Activated T-cell treated with anti-CD3 and anti-CD28 coated beads, Interleukin-2, amount 50 U/mL, for 72 hours (primary cell): Measurements from ENCODE around the gene ELL. TPM values are rescaled to one million over a fixed set of nuclear protein-coding genes. Genes with fewer than 3 reads are reported as not detected.
A peak's percentile ranks its signal among the peaks of the same experiment; 100 is the strongest.

ENCODE experiments used
- ATAC-seq, 2 donors: fragments of 150-1000 bp; cut with Tn5 transposase; replicated peaks in 1 of 2; 2 replicates each; pipeline ENCODE4 v1.10.0; 2021; ENCODE audit warnings: moderate library complexity in 2 of 2, mild to moderate bottlenecking in 1 of 2
- DNase-seq, 2 donors: peaks; one replicate each; pipeline ENCODE4 v3.0.0; 2021 to 2022; ENCODE audit warnings: mixed read lengths in 1 of 2
- H3K27ac Mint-ChIP-seq: one replicate; pipeline ENCODE4 v1.8.0; 2022; ENCODE audit warnings: mild to moderate bottlenecking, moderate library complexity, mixed read lengths
- H3K27me3 Mint-ChIP-seq: one replicate; pipeline ENCODE4 v1.8.0; 2022; ENCODE audit warnings: low read depth, mixed read lengths
- H3K36me3 Mint-ChIP-seq, 2 donors: one replicate each; pipeline ENCODE4 v1.8.0; 2022; ENCODE audit warnings: mixed read lengths in 2 of 2, mild to moderate bottlenecking in 1 of 2; ENCODE audit not compliant: insufficient read depth in 2 of 2
- H3K4me1 Mint-ChIP-seq: one replicate; pipeline ENCODE4 v1.8.0; 2022; ENCODE audit warnings: low read depth, mixed read lengths
- H3K4me3 Mint-ChIP-seq, 2 donors: one replicate each; pipeline ENCODE4 v1.8.0; 2022; ENCODE audit warnings: mild to moderate bottlenecking in 2 of 2, mixed read lengths in 2 of 2, moderate library complexity in 2 of 2
- H3K9me3 Mint-ChIP-seq, 2 donors: one replicate each; pipeline ENCODE4 v1.8.0; 2022; ENCODE audit warnings: mixed read lengths in 2 of 2
- total RNA-seq, 2 donors: library from RNA; stranded (reverse); gene quantifications; one replicate each; pipeline ENCODE4 v1.2.3, GENCODE V29; 2022

Gene ELL
- total RNA-seq, 2 donors from 2014 or later, result 25.9 to 32.3 TPM

DNA sequence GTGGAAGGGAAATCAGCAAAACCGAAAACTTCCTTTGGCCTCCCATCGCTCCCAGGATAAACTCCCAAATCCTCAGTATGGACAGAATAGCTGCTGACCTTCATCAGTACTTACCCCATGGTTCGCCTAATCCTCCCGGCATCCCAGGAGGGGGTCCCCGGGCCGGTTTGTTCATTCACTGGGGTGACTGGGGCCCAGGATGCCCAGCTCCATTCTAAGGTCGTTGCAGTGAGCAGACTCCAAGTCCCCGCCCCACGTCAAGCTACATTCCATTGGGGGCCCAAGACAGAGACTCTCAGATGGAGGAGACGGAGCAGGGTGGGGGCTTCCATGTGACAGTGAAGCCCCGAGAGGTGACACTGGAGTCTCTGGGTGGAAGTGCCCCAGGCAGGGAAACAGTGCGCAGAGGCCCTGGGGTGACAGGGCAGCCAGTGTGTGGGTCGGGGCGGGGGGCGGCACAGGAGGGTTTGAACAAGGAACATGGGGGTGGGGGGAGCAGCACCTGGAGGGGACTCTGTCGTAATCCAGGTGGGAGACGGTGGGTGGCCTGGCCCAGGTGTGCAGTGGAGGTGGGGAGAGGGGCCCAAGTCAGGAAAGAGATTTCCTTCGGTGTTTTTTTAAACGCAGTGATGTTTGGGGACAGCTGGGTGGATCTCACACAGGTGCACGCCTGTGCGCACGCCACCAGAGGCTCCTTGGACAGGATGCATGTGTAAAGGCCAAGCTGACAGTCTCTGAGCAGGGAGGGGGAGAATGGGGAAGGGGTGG lies 97.6 kb downstream of the ELL start:
- ATAC-seq (no peak), DNase-seq (no peak)
- H3K4me3 Mint-ChIP-seq, result no peak overlapping the region
- no peaks in the 10 kb centered on the region for H3K27me3 Mint-ChIP-seq
- H3K9me3 Mint-ChIP-seq, result no peaks in the 10 kb centered on the region
- H3K36me3 Mint-ChIP-seq, result no peaks in the 10 kb centered on the region
- no peak overlapping the region for H3K27ac Mint-ChIP-seq
- H3K4me1 Mint-ChIP-seq, result peaks cover 49% of the 10 kb centered on the region

DNA sequence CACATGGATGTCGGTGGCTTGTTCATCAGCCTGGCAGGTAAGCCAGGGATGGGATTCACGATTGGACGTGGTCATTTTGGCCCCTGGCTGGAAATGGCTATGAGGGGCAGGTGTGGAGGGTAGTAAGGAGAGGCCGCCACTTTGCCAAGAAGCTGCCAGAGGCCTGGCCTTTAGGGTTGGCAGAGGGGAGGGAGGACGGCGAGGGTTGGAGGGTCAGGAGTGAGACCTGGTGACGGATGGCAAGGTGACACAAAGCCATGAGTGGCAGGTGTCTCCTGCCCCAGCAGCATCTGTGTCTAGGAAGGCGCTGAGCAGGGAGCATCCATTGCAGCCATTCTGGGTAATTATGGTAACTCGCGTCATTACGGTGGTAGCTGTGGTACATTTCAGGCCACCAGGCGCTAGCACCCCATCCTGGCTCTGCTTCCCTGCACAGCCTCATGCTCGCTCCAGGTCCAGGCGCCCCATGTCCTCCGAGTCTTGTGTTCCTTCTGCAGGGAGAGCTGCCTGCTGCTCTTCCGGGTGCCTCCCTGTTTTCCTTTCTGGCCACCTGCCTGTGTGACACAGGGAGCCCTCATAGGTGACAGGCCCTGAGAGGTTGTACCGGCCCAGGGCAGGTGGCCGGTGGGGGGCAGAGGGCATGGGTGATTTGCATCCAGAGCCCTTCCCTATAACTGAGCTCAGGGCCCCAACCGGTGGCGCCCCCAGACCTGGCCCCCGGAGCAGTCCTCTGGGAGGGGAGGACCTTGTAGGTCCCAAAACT lies 98.4 kb downstream of the ELL start:
- H3K9me3 Mint-ChIP-seq, result no peaks in the 10 kb centered on the region
- DNase-seq (no peak), ATAC-seq (no peak)
- peaks cover 3% of the 10 kb centered on the region for H3K27me3 Mint-ChIP-seq
- H3K4me1 Mint-ChIP-seq, result peaks cover 54% of the 10 kb centered on the region
- H3K36me3 Mint-ChIP-seq, result peaks cover 0 to 2% of the 10 kb centered on the region in 2 donors
- peak overlapping the region; percentile 87 to 93 for H3K4me3 Mint-ChIP-seq
- peak overlapping the region; percentile 6 for H3K27ac Mint-ChIP-seq

DNA sequence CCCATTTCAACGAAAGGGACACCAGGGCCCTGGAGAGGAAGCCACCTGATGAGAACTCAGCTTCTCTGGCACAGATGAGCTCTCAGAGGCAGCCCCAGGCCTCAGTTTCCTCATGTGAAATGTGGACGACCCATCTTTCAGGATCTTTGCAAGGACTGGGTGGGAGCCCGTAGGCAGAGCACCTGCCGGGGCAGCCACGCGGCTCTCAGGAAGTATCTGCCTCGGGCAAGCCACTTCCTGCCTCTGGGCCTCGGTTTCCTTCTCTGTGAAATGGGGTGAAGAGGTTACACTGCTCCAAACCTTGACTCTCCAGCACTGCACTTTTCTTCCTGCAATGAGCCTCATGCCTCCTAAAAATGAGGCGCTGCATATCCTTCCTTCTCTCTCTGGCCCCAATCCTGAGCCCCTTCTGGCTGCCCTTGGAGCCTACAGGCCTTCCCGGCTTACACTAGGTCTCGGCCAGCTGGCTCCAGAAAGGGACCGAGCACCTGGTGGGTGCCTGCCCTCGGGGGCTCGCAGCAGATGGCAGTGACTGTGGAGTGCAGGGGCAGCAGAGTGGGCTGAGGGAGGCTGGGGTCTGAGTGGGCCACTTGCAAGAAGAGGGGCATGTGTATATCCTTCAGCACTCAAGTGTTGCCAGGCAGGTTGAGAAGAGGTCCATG lies 99.2 kb downstream of the ELL start:
- H3K4me1 Mint-ChIP-seq, result peaks cover 61% of the 10 kb centered on the region
- peaks cover 0 to 3% of the 10 kb centered on the region in 2 donors for H3K36me3 Mint-ChIP-seq
- DNase-seq (no peak), ATAC-seq (no peak)
- H3K4me3 Mint-ChIP-seq, result peak overlapping the region; percentile 87 to 93
- H3K27me3 Mint-ChIP-seq, result peaks cover 8% of the 10 kb centered on the region
- H3K27ac Mint-ChIP-seq, result peak overlapping the region; percentile 6
- H3K9me3 Mint-ChIP-seq, result no peaks in the 10 kb centered on the region

DNA sequence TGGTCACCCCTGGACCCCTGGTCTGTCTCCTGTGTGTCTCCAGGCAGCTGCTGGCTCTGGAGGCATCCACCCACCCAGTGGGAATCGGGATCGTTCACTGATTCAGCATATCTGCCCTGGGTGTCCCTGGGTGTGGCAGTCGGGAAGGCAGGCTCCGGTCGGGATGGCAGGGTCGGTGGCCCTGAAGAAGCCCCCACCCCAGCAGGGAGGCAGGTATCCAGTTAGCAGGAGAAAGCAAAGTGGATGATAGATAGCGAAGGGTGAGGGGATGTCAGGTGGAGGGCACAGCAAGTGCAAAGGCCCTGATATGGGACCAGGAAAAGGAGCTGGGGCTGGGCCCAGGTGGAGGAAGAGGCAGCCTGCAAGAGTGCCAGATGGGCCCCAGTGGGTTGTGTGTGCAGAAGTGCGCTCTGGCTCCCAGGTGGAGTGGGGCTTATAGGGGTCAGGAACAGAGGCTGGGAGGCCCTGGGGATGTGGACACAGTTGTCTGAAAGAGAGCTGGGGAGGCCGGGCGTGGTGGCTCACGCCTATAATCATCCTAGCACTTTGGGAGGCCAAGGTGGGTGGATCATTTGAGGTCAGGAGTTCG lies 100.4 kb downstream of the ELL start:
- DNase-seq, result no peak
- peaks cover 16% of the 10 kb centered on the region for H3K27me3 Mint-ChIP-seq
- no peak for ATAC-seq
- H3K4me1 Mint-ChIP-seq, result peaks cover 70% of the 10 kb centered on the region
- H3K36me3 Mint-ChIP-seq, result peaks cover 0 to 3% of the 10 kb centered on the region in 2 donors
- H3K27ac Mint-ChIP-seq, result peak overlapping the region; percentile 89
- H3K4me3 Mint-ChIP-seq, result peak overlapping the region; percentile 87 to 93
- no peaks in the 10 kb centered on the region for H3K9me3 Mint-ChIP-seq

DNA sequence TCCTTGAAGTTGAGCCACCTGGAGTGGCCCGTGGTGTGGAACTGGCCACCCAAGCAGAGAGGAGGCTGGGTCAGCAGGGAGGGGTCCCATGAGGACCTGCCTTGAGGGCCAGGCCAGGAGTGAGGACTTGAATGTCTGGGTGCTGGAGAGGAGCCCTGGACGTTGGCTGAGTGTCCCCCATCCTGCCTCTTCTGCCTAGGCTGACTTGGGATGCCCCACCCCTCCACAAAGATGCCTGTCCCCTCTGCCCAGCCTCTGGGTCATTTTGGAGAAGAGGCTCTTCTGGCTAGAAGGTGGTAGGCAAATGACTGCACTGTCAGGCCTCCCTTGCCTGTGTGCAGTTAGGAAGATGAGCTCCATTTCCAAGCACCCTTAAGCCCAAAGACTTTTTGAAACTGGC lies 100.9 kb downstream of the ELL start:
- Mint-ChIP-seq H3K27ac (peak overlapping the region; percentile 89), H3K27me3 (peaks cover 21% of the 10 kb centered on the region), H3K9me3 (no peaks in the 10 kb centered on the region), H3K4me1 (peaks cover 72% of the 10 kb centered on the region), H3K4me3 (peak overlapping the region; percentile 87 to 93), H3K36me3 (peaks cover 0 to 3% of the 10 kb centered on the region in 2 donors)
- DNase-seq (no peak), ATAC-seq (no peak)

DNA sequence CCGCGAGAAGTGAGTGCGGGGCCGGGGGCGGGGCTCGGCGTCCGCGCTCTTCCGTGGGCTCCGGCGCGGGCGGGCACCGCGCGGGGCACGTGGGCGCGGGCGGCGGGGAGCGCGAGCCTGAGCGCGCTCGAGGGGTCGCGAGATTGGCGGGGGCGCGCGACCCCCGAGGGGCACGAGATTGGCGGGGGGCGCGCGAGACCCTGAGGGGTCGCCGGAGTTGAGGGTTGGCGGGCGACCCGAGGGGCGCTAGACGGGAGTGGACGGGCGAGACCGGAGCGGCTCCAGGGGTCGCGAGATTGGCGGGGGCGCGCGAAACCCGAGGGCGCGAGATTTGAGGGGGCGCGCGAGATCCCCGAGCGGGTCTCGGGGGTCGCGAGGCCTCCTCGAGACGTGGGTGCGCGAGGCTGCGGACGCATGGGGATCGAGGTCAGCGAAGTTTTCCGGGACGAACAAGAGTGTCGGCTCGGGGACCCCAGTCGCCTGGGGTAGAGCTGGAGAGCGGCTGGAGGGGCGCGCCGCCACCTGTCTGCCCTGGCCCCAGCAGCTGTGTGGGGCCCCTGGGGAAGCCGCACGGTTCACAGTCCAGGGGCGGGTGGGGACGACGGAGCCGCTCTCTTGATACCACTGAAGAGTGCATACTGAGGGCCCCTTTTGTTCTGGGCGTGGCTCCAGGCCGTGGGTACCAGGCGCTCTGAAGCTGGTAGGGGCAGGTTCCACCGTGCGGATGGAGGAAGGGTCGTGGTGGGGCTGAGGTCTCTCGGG lies 102.0 kb downstream of the ELL start:
- H3K4me3 Mint-ChIP-seq, result peak overlapping the region; percentile 87 to 93
- peaks cover 0 to 3% of the 10 kb centered on the region in 2 donors for H3K36me3 Mint-ChIP-seq
- peak; percentile 59 to 66 for DNase-seq
- H3K9me3 Mint-ChIP-seq, result no peaks in the 10 kb centered on the region
- ATAC-seq, result peak; percentile 42 to 45
- peak overlapping the region; percentile 24 for H3K27ac Mint-ChIP-seq
- H3K4me1 Mint-ChIP-seq, result peaks cover 78% of the 10 kb centered on the region
- peaks cover 28% of the 10 kb centered on the region for H3K27me3 Mint-ChIP-seq

DNA sequence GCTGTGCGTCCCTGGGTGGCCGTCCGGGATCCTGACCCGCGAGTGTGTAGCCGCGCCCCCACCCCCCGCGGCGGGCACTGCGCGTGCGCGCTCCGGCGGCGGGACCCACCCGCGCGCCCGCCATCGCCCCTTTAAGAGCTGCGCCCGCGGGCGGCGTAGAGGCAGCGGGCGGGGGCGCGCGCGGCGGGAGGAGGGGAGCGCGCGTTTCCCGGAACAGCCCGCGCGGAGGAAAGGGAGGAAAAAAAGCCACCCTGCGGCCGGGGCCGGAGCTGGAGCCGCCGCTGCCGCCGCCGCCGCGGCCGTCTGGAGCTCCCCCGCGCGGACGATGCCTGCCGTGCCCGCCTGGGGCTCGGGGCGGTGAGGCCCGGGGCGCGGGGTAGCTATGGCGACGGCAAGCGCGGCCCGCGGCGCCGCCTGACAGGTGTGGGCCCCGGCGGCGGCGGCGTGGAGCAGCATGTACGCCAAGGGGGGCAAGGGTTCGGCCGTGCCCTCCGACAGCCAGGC lies 102.6 kb downstream of the ELL start, which contains the start of gene SSBP4:
TSS of gene SSBP4 (plus strand) at position 204 of the 504 bp plus-strand sequence. CDS start at position 455, 251 bp downstream.
- peaks cover 84% of the 10 kb centered on the region for H3K4me1 Mint-ChIP-seq

DNA sequence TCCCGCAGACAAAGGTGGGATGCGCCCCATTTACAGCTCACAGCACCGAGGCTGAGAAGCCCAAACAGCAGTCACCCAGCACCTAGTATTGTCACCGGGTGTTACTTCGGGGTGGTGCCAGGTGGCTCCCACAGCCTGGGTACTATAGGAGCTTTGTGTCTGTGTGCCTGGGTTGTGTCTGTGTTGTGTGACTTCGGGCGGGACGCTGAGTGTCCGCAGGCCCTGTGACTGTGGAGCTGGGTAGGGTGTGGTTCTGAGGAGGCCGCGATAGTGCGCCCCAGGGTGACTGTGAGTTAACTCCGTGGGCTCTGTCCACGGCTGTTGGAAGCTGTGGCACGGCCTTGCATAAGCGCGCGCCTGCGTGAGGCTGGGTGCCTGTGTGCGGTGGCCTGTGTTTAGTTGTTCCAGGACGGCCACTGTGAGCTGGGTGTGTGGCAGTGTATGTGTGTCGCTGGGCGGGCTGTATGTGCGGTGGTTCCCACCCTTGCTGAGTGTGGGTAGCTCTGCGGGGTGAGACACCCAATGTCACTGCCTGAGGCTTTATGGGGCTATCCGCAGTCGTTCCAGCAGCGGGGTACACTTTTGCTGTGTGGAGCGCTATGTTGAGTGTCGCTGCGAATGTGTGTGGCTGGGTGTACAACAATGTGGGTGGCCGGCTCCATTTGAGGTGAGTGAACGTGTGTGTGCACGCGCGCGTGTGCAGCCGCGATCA lies 103.2 kb downstream of the ELL start:
- ATAC-seq, result peak; percentile 32 to 49
- H3K4me3 Mint-ChIP-seq, result peak overlapping the region; percentile 81 to 88
- peak overlapping the region; percentile 82 for H3K27ac Mint-ChIP-seq
- no peaks in the 10 kb centered on the region for H3K9me3 Mint-ChIP-seq
- peaks cover 83% of the 10 kb centered on the region for H3K4me1 Mint-ChIP-seq
- peak in 1 of 2 donors; percentile 55 for DNase-seq
- peaks cover 0 to 3% of the 10 kb centered on the region in 2 donors for H3K36me3 Mint-ChIP-seq
- H3K27me3 Mint-ChIP-seq, result peaks cover 34% of the 10 kb centered on the region

More for the DNA sequence above, 102.6 kb downstream of the ELL start, which contains the start of gene SSBP4:
- H3K36me3 Mint-ChIP-seq, result peaks cover 0 to 3% of the 10 kb centered on the region in 2 donors
- H3K9me3 Mint-ChIP-seq, result no peaks in the 10 kb centered on the region
- peak; percentile 77 to 80 for DNase-seq
- H3K4me3 Mint-ChIP-seq, result peak within 1 kb of the TSS; percentile 88 to 93
- ATAC-seq, result peak; percentile 62 to 67
- peaks cover 29% of the 10 kb centered on the region for H3K27me3 Mint-ChIP-seq
- peak within 1 kb of the TSS; percentile 82 for H3K27ac Mint-ChIP-seq

DNA sequence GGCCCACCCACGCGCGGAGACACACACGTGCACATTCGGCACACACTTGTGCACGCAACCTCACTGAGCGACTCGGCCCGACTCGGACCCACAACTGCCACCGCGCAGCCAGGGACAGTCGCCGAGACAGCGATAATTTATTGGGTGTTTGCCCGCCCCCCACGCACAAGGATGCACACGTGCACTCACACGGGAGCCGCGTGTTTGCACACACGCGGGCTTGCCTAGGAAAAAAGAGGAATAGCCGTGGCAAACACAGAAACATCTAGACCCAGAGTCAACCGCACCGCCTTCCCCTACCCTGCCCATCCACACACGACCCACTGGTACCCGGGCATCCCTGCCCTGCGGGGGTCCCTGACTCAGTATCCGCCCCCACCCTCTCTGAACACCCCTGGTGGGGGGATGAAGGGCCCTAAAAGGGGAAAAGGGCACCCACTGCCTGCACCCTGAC lies 103.8 kb downstream of the ELL start:
- ATAC-seq, result no peak
- peak in 1 of 2 donors; percentile 50 for DNase-seq
- peaks cover 34% of the 10 kb centered on the region for H3K27me3 Mint-ChIP-seq
- peaks cover 0 to 3% of the 10 kb centered on the region in 2 donors for H3K36me3 Mint-ChIP-seq
- peak overlapping the region; percentile 82 for H3K27ac Mint-ChIP-seq
- H3K9me3 Mint-ChIP-seq, result no peaks in the 10 kb centered on the region
- H3K4me1 Mint-ChIP-seq, result peaks cover 79% of the 10 kb centered on the region
- H3K4me3 Mint-ChIP-seq, result peak overlapping the region; percentile 81 to 88

DNA sequence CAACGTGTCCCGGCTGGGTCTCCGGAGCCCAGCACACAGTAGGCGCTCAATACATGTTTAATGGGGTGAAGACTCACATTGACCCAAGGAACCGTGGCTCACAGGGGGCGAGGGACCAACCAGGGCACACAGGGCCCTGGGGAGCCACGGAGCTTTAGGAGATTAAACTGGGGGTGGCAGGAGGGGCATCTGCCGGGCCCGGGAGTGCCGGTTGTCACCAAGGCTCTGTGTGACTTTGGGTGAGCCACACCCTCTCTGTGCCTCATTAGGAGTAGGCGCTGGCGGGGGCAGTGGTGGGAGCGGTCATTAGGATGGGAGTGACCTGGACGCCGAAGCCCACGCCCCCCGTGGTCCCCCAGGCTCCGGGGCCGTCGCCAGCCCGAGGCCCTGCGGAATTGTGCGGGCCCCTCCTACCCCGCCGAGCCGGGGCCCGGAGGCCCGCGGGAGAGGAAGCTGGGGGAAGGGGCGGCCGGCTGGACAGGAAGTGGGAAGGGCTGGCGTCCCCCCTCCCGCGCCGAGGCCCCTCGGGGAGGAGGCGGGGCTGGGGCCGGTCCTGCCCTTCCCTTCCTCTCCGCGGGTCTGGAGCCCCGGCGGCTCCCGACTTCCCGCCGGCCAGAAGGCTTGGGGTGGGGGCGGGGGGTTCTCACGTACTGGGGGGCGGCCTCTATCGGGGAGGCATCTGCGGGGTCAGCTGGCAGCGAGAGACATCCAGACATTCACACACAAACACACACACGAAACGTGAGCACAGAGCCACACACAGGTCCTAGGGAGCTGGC lies 104.4 kb downstream of the ELL start:
- peaks cover 40% of the 10 kb centered on the region for H3K27me3 Mint-ChIP-seq
- ATAC-seq, result peak in 1 of 2 donors; percentile 7
- peak; percentile 44 to 52 for DNase-seq

More for the DNA sequence above, 104.4 kb downstream of the ELL start:
- no peaks in the 10 kb centered on the region for H3K9me3 Mint-ChIP-seq
- peak overlapping the region; percentile 87 to 88 for H3K4me3 Mint-ChIP-seq
- H3K36me3 Mint-ChIP-seq, result peaks cover 0 to 3% of the 10 kb centered on the region in 2 donors
- H3K4me1 Mint-ChIP-seq, result peaks cover 73% of the 10 kb centered on the region
- peak overlapping the region; percentile 82 for H3K27ac Mint-ChIP-seq
